Retinal pigment epithelial cell (primary cell): ENCODE results near the gene FOXE3.
A peak's percentile ranks its signal among the peaks of the same experiment; 100 is the strongest.

ENCODE experiments used
- DNase-seq: peaks from one replicate; pipeline ENCODE4 v3.0.0-alpha.2; 2010; ENCODE audit warnings: low read depth
- H3K4me3 ChIP-seq: 2 replicates; pipeline ENCODE4 v1.5.1; 2011; ENCODE audit warnings: mild to moderate bottlenecking, low read length, control low read depth, moderate library complexity
- TF ChIP-seq, protein P1 (sequence below): conservative IDR thresholded peaks from 2 replicates; pipeline ENCODE4 v1.5.1; 2011; ENCODE audit warnings: low read depth, low read length, control low read depth, inconsistent platforms

Gene FOXE3

DNA sequence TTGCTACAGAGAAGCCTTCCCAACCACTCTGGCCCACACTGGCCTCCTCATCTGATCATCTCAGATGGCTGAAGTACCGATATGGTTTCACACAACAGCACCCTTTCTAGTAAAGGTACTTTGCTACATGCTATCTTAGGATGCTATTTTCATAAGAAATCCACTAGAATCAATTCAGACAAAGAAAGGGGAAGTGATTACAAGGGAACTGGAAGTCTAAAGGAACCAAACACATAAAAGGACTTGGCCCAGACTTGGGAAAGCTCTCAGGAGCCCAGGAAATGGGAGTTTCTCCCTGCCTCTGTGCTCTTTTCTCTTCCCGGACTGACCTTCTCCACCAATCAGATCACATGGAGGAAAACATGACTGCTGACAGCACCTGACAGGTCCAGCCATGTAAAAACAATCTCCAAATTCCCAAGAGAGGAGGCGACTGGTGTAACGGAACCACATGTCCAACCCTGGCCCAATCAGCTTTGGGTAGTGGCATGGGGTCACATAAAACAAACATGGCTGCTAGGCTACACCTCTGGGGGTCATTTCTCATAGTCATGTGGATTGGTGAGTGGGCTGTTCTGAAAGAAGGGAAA is 12.7 kb upstream of the FOXE3 start:
- DNase-seq = no peak
- TF ChIP-seq, protein P1, sequence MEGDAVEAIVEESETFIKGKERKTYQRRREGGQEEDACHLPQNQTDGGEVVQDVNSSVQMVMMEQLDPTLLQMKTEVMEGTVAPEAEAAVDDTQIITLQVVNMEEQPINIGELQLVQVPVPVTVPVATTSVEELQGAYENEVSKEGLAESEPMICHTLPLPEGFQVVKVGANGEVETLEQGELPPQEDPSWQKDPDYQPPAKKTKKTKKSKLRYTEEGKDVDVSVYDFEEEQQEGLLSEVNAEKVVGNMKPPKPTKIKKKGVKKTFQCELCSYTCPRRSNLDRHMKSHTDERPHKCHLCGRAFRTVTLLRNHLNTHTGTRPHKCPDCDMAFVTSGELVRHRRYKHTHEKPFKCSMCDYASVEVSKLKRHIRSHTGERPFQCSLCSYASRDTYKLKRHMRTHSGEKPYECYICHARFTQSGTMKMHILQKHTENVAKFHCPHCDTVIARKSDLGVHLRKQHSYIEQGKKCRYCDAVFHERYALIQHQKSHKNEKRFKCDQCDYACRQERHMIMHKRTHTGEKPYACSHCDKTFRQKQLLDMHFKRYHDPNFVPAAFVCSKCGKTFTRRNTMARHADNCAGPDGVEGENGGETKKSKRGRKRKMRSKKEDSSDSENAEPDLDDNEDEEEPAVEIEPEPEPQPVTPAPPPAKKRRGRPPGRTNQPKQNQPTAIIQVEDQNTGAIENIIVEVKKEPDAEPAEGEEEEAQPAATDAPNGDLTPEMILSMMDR = no peak
- H3K4me3 ChIP-seq = no peak overlapping the region

- DNase-seq = no peak
- H3K4me3 ChIP-seq = no peak overlapping the region
- TF ChIP-seq, protein P1 = no peak
Measured at GRCh38 chr1:47405697-47406096, 10.4 kb upstream of the FOXE3 start.

- TF ChIP-seq, protein P1 = no peak
- no peak overlapping the region for H3K4me3 ChIP-seq
- DNase-seq = no peak
Measured at GRCh38 chr1:47406966-47407365, 9.1 kb upstream of the FOXE3 start.

- H3K4me3 ChIP-seq = no peak overlapping the region
- DNase-seq = peak; percentile 49
- TF ChIP-seq, protein P1 = no peak
Measured at GRCh38 chr1:47407481-47407880, 8.6 kb upstream of the FOXE3 start.

- no peak overlapping the region for H3K4me3 ChIP-seq
- TF ChIP-seq, protein P1 = no peak
- peak; percentile 18 for DNase-seq
Measured at GRCh38 chr1:47409311-47410067, 6.6 kb upstream of the FOXE3 start.

GRCh38 chr1:47410068-47410455 is 6.0 kb upstream of the FOXE3 start:
- TF ChIP-seq, protein P1 = no peak
- H3K4me3 ChIP-seq = no peak overlapping the region
- no peak for DNase-seq

DNA sequence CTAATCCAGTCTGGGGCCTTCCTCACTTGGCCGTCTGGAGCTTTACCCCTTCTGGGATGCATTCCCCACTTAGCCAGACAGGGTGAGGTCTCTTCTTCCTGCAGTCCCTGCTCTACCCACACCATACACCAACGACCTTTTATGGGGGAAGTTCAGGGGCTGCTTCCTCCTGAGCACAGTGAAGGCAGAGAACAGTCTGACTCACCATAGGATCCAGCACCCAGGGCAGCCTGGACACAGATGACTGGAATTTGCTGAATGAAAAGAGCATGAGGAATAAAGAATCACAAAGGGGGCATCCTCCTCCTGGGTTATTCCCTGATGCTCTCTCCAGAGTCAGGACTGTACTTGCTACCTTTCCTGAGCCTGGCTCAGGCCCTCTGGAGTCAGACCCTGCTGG is 4.6 kb upstream of the FOXE3 start:
- TF ChIP-seq, protein P1 = no peak
- no peak for DNase-seq
- no peak overlapping the region for H3K4me3 ChIP-seq
